ENCODE results near the gene AGFG1.

- TF ChIP-seq CTCF (IDR thresholded peaks at IDR 0.05; ENCODE audit: insufficient read depth, low read length) (no peak), POLR2AphosphoS5 (IDR thresholded peaks at IDR 0.05; ENCODE audit: low read depth) (no peak), GABPA (IDR thresholded peaks at IDR 0.05; ENCODE audit: low read depth) (no peak), REST (IDR thresholded peaks at IDR 0.05; ENCODE audit: insufficient replicate concordance, low read depth) (no peak)
These were observed 130.4 kb downstream of the AGFG1 start for GRCh38 chr2:227602358-227602757.
